ENCODE measurements around the gene SLC1A7.

The SLC1A7 gene

DNA sequence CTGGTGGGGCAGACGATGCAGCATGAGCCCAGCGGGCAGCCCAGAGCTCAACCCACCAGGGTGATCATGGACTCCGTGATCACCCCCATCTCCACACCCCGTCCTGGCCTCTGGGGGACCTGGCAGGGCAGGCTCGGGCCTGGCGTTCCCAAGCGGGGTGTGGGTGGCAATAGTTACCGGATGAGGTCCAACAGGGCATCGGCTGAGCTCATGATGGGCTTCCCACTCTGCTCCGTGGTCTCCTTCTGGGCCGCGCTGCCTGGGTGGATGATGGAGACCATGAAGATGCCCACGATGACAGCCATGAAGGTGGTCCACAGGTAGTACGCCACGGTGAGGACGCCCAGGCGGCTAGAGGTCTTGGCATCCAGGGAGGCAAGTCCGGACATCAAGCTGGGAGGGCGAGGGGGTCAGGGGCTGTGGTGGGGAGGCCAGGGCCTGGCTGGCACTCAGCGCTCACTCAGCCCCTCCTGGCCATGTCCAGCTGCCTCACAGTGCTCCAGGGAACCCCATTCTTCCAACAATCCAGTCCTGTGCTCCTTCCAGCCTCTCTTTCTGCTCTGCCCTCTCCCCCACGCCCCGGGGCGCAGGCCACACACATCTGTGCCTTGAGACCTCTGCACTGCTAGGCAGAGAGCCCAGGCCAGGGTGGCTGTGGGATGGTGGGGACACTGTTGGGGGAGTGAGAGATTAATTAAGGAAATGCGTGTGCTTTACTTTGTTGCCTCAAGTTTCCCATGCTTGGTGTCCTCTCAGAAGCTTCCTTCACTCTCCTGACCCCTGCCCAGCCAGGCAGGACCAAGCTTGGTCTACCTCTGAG is 27.6 kb downstream of the SLC1A7 start:
- DNase-seq = no peak

DNA sequence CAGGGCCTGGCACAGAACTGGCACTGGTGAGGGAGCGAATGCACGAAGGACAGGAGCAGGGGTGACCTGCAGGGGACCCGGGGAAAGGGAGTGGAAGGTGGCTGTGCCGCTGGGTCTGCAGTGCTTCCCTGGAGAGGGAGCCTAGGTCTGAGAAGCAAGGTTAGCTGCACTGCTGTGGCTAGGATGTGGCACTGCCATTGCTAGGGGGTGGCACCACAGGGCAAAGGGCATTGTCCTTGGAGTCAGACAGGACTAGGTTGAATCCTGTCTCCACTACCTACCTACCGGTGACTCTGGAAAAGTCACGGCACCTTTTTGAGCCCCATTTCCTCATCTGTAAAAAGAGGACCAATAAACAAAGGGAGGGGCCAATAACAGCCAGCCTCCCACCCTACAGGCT is 28.3 kb downstream of the SLC1A7 start:
- no peak for DNase-seq

DNA sequence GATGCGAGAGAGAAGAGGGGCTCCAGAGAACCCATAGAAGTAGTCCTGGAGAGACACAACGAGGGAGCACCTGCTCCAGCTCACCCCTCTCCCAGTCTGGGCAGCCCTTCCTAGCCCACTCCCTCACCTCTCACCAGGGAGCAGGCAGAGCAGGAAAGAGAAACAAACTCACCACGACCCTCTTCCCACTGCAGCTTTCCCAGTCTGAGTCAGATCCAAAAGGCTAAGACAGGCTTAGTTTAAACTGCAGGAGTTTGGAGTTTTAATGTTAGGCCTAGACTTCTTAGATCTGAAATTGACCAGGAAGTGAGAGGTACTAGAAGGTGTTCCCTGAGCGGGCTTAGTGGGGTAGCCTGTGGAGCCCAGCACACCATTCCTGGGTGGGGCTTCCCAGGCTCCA is 29.6 kb downstream of the SLC1A7 start:
- DNase-seq = no peak

DNA sequence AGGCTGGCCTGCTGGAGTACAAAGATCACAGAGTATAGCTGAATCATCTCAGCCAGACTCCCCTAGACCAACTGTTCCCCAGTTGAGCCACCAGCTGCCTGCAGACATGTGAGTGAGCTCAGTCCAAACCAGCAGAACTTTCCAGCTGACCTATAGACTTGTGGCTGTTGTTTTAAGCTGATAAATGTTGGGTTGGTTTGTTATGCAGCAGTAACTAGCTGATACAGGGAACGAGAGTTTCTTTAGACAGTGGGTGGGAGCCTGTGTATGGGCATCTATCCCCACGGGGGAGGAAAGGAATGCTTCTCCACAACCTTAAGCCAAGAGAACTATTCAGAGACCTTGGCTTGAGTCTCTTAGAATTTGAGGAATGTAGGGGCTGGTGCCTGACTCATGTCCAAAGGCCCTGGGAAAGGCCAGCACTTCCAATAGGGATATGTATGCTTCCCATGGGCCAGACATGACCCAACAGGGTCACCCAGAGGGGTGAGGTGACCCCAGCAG is 30.1 kb downstream of the SLC1A7 start:
- DNase-seq = no peak

DNA sequence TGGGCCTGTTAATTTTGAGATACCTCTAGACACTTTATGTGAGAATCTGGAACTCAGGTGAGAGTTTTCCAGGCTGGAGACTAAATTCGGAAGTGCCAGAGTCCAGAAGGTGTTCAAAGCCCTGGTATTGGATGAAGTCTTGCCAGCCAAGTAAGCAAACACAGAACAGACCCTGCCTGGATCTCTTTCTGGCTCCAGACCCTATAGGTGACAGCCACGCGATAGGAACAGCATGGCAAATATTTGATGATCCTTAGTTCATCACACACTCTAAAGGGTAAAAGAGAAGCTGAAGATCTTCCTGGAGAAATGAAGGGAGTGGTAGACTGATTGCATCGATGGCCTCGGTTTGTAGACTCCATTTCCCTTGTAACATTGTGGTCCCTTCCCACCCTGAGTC is 30.7 kb downstream of the SLC1A7 start:
- DNase-seq = no peak

DNA sequence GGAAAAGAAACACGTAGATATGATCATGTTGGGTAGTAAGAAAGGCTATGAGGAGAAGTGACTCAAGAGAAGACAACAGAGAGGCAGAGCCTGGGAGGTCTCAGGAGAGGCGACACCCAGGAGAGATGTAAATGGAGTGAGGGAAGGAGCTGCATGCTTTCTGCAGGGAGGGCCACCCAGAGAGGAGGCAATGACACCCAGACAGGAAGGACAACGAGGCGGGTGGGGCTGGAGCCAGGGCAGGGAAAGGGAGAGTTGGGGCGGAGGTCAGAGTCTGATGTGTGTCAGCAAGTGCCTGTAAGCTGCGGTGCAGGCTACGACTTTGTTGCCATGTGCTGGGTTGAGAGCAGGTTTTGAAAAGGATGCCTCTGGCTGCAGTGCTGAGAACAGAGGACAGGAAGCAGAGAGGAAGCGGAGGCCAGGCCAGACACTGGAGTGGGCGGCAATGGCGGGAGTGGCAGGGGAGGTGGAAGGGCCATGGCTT is 31.3 kb downstream of the SLC1A7 start:
- DNase-seq = no peak

DNA sequence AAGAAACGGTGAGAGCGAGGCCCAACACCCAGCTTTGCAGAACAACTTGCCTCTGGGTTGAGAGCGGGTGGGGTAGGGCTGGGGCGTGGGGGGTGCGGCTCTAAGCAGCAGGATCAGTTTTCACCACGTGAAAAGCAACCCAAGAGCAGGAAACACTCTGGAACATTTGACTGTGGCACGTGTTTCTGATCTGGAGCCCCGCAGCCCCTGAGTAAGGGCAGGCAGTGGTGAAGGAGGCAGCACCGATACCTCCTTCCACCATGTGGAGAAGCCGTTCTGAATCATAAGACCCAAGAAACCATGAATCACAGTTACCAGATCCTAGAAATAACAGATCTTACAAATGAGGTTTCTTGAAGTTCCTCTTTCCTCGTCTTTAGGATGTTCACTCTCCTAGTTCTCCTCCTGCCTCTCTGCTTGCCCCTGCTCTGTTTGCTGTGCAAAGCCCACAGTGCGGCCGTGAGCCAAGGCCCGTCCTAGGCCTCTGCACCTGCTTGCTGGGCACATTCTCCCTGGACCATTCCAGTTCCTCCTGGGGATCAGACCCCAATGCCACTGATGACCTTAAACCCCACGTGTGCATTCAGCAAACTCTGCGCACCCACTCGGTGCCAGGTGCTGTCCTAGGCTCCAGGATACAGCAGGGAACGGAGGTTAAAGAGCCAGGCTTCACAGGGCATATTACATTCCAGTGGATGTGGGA is 31.9 kb downstream of the SLC1A7 start:
- peak; percentile 30 for DNase-seq

DNA sequence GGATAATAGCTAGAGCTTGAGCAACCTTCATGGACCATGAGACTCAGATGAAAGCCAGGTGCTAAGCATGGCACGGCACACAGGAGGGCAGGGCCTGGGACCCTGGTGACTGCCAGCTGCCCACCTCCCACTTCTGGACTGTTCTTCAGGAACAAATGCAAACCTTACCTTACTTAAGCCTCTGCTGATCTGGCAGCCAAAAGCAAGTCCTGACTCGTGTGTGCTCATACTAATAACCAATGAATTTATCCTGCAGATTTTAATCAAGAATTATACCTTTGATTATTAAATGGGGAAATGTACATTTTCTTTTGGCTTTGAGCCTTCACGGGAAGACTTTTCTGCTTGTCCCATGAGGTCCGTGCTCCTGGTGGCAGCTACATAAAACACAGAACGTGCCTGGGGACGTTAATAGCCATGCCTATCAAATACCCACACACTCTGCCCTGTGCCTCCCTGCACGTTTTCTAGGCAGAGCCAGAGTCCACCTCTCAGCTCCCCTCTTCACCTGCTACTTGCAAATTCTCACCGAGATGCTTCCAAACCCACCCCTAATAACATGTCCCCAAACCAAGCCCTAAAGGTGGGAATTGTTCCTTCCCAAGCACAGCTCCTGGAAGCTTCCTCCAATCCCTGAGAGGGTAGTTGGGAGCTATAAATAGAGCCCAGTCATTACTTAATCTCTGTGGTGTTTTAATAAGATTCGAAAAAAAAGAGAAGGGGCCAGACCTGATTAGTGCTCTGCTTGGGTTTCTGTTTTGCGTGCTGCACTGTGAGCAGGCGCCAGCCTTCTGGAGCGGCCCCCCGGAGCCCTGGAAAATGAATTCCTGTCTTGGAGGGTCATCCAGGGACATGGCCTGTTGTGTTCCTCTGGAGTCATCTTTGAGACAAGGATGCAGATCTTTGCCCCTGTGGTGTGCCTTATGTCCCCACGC is 33.5 kb downstream of the SLC1A7 start:
- no peak for DNase-seq

DNA sequence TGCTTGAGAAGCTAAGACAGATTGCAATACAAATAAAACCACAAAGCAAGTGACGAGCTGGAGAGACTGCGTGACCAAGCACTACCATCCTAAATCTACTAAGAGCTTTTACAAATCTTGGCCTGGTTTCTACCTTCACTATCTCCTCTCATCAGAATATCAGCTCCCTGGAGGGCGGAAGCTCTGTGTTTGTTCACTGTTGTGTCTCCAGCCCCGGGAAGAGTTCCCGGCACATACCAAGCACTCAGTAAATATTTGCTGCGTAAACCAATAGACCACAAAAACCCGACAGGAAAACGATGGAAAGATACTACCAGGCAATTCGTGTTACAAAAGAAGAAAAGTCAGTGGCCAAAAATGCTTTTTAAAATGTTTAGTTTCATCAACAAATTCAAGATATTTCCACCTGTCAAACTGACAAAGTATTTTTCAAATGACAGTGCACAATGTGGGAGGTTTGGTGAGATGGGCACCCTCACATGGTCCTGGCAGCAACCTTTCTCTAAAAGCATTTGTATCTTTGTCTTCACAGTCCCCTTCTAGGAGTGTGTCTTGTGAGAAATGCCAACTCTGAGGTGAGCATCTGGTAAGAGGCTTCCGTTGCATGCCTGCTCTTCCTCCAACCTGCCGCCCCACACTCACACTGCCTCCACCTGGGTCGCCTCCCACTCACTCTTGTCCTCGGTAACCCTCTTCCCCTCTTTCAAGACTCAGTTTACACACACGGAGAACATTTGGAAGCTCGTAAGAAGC is 34.7 kb downstream of the SLC1A7 start:
- DNase-seq = peak; percentile 9

DNA sequence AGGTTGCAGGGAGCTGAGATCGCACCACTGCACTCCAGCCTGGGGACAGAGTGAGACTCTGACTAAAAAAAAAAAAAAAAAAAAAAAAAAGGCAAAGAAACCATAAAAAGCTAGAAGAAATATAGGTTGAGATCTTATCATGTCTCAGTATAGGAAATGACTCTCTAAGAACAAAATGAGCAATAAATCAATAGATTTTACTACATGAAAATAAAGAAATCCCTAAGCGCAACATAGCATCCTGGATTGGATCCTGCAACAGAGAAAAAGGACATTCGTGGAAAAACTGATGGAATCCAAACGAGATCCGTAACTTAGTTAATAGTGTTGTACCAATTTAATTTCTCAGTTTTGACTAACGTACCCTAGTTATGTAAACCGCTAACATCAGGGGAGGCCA is 35.3 kb downstream of the SLC1A7 start:
- DNase-seq = no peak

DNA sequence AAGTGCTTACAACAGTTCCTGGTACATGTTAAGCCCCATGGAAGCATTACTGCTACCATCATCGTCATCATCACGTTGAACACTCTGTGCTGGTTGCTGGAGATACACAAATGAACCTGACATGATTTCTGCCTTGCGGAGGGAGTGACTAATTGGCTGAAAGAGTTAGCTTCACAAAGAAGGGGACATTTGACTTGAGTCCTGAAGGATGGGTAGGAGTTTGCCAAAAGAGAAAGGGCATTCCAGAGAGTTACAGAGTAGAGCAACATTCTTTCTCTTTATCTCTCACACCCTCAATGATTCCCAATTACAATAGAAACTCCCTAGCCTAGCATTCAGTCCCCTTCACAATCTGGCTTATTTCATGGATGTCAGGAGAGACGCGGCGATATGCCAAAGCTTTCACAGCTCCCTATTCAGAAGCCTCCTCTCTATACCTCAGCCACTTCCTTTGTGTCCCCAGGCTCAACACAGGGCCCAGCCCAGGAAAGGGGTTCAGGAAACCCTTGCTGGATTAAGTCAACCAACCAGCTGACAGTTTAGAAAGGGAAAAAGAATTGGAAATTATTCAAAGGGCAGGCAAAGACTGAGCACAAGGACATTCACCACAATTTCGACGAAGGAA is 38.0 kb downstream of the SLC1A7 start:
- no peak for DNase-seq

DNA sequence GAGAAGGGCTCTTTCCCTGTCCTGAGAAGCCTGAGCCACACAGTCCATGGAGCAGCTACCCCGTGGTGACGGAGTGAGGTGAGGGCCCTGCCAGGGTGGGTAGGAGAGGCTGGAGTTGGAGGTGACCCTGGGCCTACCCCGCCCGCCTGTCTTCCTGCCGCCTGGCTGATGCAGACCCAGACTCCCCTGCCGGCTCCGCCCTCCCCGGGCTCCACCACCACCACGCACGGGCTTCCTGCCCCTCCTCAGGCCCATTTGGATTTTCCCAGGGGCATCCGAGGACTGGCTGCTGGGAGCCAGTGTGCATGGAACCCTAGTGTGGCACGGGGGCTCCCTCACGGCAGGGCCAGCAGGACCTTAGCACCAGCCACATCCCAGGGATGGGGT is 47.9 kb downstream of the SLC1A7 start:
- no peak for DNase-seq

DNA sequence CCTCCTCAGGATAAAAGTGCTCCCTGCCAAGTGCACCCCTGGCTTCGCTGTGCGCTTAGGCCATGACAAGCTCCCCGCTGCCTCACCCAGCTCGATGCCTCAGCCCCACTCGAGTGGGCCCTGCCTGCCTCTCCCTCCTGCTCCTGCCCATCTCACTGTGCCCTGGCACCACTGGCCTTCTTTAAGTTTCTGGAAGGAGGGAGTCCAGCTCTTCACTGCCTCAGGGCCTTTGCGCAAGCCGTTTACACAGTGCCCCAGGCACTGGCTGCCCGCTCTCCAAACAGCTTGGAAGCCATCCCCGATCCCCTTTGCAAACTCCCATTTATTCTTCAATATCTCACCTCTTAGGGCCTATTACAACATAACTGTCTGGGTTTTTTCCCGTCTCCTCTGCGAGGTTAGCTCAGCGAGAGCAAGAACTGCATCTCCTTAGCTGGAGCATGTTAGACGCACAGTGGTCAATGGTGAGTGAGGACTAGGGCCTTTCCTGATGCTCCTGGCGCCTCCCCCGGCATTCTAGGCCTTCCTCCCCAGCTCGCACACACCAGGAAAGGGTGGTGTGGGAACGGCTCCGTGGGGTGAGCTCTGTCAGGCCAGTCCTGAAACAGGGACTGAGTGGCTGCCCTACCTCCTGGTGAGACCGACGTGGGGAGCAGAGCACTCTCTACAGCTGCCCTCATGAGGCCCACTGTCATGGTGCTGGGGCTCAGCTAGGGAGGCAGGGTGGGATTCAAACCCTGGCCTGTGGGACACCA is 48.5 kb downstream of the SLC1A7 start:
- DNase-seq = no peak

DNA sequence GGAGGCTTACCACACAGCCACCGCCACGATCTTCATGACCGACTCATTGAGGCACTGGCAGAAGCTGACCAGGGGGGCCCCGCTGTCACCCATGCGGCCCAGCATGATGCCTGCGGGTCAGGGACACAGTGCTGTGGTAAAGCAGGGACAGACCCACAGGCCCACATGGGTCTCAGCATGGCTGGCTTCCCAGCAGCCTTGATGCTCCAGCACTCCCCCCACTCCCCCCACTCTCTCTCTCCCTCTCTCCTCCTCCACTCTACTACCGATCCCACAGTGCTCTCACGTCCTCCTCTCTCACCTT is 49.0 kb downstream of the SLC1A7 start:
- DNase-seq = no peak

DNA sequence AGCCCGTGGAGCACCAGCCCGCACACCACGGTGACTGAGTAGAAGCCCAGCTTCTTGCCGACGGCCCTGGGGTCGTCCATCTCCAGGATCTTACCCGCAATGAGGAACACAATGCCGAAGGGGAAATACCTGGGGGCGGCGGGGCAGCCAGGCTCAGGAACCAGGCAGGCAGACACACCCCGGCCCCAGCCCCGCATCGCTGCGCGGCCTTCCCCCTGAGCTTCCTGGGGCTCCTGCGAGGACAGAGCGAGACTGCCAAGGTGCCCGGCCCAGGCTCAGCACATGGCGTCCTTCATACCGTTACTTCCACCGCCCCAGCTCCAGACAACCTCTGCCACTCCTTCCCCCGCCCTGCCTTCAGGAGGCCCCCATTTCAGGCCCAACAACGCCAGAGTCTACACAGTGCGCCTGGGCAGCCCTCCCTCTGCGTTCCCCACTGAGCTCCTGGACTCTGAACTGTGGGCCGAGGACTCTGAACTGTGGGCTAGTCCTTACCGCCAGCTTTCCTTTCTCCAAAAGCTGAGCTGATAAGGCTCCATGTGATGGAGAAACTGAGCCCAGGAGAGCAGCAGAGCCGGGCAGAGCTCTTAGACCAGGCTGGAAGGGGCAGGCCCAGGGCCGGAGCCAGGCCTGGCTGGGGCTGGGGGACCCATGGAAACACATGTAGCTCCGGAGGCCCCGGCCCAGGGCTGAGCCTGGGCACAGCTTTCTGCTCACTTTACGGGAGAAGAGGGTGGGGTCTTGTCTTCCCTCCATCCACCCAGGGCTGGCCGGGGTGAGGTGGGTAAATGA is 49.6 kb downstream of the SLC1A7 start:
- DNase-seq = no peak

DNA sequence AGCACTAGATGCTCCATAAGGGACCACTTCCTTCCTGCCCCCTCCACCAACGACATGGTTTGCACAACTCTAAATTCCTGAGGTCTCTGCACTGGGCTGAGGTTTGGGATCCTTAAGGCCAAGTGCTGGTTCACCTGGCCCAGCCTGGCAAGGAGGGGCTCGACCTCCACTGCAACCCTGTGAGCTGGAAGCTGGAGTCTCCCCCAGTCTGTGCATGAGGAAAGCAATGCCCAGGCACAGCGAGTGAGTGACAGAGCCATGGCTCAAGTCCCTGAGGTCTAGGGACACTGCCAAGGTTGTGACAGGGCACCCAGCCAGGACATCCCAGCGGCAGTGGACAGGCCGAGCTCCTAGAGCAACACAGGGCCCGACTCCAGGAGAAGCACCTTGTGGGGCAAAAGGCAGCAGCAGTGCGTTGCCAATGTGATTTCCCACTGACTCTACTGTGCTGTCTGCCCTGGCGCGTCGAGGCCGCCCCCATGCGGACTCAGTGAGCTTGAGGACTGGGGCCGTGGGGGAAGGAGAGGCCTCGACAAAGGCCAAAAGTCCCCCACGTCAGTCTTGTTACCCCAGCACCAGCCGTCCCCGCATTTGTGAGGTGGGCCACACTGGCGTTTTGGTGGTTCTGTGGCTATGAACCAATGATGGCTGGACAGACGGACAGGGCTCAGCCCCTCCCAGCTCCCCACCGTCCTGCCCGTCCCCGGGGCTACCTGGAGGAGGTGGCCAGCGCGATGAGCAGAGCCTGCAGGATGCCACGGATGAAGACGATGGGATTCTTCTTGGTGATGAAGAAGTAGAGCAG is 50.4 kb downstream of the SLC1A7 start:
- DNase-seq = no peak

DNA sequence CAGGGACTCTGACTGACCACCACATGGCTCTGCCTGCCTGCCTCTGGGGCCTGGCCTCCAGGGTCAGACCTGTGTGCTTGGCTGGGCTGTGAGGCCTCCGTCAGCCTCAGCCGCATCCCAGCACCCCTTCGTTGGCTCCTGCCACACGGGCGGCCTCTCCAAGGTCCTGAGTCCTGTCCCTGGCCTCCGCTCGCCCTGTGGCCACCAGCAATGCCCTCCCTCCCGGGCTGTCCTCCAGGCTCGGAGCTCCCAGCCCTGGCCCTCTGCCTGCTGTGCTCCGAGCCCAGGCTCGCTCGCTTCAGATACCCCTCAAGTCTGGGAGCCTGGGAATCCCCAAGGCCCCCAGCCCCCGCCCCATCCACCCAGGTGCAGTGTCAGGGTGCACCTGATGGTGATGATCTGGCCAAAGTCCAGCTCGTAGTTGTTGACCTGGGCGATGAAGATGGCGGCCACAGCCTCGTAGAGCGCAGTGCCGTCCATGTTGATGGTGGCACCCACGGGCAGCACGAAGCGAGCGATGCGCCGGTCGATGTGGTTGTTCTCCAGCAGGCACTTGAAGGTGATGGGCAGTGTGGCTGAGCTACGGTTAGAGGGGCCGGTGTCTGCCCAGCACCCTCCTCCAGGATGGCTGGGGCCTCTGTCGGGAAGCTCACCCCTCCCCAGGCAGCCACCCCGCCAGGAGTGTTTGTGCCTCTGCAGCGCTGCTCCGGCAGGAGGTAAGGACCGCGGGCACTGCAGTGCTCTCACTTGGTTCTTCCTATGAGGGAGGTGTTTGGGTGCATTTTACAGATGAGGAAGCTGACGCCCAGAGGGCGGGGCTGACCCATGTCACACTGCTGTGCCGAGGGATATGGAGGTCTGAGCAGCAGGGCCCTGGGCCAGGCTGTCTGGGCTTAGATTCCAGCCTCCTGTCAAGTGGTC is 52.0 kb downstream of the SLC1A7 start:
- DNase-seq = no peak

DNA sequence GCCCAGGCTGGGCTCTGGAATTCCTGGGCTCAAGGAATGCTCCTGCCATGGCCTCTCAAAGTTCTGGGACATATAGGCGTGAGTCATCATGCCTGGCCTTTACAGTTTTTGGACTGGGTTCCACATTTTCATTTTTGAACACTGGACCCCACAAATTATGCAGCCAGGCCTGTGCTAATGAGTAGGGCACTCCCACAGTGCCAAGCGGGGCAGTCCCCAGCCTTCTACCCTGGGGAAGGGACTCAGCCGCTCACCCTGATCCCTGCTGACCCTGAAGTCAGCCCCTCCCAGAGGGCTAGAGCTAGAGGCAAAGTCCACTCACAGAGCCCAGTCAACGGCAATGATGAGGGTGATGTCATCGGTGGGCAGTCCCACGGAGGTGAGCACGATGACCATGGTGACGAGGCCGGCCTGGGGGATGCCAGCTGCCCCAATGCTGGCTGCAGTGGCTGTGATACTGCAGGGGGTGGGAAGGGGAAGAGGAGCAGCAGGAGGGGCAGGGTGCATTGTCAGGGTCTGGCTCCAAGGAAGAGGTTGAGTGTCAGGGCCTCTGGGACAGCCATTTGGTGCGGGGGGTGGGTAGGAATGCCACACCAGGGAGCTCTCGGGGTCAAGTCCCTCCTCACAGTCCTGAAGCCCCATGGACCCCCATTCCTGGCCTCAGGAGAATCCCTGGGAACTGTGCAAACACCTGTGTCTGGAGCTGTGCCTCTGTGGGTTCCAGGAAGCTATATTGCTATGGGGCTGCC is 52.8 kb downstream of the SLC1A7 start:
- no peak for DNase-seq
